Activated CD4-positive, alpha-beta T cell treated with anti-CD3 and anti-CD28 coated beads, Interleukin-2, Interleukin-6, amounts not matched to agents 100 ng/mL and 50 ng/mL, durations not matched to agents 16 hours and 8 hours (primary cell): ENCODE results near the gene CCDC124.
"Not testable (repeated sequence)": the region's sequence is repeated elsewhere in the genome, so short reads cannot be mapped to it uniquely, and the experiment has no call there.

Source experiments
- DNase-seq: peaks from one replicate; pipeline ENCODE4 v3.0.0-alpha.2; 2020

The CCDC124 gene

DNA sequence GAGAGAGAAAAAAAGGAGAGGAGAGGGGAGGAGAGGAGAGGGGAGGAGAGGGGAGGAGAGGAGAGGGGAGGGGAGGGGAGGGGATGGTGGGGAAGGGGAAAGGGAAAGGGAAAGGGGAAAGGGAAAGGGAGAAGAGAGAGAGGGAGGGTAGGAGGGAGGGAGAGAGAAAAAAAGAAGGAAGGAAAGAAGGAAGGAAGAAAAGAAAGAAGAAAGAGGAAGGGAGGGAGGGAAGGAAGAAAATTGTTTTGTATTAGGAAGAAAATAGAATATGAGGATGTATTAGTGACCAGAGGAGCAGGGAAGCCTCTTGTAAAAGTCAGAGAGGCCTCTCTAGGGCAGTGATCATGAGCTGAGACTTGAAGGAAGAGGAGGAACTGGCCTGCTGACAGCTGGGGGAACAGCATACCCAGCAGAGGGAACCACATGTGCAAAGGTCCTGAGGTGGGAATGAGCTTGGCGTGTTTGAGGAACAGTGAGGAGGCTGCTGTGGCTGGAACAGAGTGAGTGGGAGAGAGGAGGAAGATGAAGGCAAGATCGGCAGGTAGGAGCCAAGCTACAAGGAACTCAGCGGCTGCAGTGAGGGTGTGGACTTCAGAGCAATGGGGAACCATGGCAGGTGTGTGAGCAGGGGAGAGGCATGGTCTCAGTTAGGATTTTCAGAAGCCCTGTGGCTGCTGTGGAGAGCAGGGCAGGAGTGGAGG, 24.5 kb downstream of the CCDC124 start:
- DNase-seq, result no peak

DNA sequence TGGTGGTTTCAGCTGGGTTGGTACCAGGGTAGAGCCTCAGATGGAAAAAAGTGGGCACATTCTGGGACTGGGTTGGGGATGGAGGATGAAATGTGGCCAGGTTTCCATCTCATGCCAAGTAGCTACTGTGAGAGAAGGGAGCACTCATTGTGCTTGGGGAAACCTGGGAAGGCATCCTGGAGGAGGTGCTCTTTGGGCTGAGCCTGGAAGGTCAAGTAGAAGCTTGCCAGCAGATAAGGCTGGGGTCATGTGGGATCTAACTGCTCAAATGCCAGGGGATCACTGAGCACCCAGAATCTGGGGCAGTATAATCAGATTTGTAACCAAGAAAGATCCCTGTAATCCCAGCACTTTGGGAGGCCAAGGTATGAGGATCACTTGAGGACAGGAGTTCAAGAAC, 25.1 kb downstream of the CCDC124 start:
- no peak for DNase-seq

DNA sequence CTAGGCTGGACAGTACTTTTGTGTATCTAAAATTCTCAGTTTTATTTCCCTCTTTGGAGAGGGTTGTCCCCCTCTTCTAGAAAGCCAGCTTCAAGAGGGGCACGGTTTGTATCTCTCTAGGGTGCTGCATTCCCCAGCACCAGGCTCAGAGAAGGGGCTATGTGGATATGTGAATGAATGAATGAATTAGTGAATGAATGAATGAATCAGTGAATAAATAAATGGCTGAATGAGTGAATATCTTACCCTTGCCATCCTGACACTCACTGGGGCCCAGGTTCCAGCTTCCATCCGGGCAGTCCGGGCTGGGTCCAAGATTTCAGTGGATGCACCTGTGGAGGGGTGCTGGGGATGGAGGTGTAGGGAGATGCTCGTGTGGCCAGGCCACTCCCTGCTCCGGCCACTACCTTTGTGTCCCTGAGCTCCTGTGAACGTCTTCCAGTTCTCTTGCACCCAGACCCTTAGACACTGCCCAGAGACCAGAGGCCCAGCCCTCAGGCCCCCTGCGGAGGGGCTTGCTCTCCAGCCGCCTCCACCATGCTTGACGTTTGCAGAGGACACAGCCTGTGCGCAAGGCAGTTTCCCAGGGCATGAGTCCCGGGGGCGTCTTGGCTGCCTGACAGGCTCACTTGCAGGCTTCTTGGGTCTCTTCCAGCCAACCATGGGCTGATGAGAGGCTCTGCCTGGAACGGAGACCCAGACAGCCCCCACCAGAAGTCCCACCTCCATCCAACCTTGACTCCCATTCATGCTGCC, 31.3 kb downstream of the CCDC124 start:
- DNase-seq, result no peak

DNA sequence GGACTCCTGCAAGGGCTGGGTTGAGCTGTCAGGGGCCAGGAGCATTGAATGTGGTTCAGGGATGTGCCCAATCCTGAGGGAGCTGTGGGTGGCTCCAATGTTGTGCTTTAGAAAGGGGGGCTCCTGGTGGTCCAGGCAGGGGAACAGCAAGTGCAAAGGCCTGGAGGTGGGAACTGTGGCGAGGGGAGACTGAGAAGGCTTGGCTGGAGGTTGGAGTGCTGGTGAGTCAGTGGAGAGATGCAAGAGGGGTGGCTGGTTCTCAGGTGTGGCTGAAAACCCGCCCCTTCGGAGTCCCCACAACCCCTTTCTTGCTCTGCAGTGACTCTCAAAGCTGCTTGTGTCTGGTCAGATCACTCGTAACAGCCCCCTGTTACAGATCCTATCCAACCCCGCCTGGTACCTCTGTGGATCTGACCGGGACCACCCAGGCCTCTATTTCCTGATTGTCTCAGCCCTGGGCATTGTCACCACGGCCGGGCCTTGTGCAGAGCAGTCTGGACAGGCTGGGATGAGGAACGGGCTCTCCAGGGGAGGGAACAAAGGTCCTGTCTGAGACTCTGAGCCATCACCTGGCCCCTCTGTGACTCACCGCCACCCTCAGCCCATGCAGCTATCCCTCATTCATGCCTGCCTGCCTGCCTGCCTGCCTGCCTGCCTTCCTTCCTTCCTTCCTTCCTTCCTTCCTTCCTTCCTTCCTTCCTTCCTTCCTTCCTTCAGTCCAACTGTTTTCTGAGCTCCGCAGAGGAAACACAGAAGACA, 32.7 kb downstream of the CCDC124 start:
- DNase-seq, result no peak

DNA sequence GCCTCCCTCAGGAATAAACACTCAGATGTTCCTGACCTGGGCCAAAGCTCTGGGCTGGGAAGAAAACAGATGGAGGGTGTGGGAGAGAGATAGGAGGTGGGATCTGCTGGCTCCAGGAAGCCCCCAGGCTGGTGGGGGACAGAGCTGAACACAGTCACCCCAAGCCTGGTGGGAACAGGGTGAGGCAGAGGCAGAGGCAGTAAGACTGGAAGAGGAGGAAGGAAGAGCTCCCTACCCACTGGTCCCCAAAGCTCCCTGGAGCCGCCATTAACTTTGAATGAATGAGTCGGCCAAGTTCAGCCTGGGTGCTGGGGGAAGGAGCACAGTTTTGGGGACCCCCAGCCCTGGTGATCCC, 33.3 kb downstream of the CCDC124 start:
- DNase-seq, result no peak

DNA sequence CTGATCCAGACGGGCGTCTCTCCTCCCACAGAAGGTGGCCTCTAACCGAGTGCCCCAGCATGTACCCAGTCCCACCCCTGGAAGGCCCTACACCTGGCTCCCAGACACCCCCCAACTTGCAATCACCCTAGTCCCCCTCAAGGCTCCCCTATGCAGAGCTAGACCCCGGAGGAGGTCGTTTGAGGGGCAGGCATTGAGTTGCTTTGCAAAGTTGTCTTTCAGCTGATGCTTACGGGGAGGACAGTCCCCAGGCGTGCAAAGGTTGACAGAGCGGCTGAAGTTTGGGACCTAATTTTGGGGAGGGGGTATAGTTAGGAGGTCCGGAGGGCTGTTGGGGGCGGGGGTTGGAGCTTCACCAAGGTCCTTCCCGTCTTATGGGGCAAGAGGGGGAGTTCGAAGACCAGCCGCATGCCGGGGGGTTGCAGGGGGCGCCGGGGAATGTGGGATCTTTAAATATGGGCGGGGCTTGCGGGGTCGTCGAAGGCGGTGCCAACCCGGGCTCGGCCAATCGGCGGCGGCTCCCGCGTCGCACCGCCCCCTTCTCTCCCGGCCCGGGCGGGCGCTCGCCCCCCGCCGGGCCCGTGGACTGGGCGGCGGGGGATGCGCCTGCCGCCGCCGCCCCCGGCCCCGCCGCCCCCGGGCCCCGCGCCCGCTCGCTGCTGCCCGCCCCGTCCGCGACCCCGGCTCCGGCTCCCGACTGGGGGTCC, 33.9 kb downstream of the CCDC124 start, which contains the start of gene KCNN1:
Gene KCNN1 (plus strand): TSS at position 558 of the 707 bp plus-strand sequence. CDS start 6,782 bp downstream, outside the sequence.
- DNase-seq, result no peak

DNA sequence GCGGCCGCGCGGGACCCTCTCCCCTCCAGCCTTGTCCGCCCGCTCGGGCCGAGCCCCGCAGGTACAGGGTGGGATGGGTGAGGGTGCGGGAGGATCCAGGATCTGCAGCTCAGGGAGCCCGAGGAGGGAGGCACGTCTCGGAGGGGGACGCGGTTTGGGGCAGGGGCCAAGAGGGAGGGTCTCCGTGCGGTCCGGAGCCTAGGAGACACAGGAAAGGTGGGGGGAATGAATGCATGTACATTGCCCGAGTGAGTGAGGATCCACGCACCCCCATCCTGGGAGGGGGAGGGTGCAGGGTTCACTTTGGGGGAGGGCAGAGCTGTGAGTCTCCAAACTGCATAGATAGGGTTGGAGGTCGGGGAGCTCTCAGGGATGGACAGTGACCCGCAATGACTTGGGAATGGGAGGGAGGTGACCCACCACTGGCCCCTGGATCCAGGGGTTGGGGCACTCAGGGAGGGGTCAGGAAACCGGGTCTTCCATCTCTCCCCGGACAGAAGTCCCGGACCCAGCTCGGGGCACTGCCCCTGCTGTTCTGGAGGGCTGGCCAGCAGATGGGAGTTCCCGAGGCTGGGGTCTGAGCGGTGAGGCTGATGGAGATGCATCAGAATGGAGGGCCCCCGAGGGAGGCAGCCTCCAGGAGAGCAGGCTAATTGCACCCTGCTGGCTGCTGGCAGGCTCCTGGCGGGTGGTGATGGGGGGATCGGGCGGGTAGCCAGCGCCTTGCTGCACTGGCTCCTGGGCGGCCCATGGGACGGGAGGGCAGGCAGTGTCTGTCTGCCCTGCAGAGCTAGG, 34.6 kb downstream of the CCDC124 start:
- DNase-seq, result no peak

DNA sequence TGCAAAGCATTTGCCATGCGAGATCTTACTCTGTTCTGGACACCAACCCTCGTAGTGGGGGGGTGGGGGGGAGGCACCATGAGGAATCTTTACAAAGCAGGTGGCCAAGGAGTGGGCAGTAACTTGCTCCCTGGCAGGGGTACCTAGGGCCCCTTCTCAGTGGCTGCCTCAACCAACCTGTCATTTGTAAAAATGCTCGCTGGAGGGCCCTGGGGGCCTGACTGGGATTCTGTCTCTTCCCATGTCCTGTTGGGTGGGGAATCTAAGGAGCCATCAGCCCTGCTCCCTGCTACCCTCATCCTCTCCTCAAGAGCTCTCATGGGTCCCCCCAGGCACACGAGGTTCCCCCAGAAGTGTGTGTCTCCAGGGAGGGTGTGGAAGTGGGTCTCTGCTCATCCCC, 35.5 kb downstream of the CCDC124 start:
- no peak for DNase-seq

DNA sequence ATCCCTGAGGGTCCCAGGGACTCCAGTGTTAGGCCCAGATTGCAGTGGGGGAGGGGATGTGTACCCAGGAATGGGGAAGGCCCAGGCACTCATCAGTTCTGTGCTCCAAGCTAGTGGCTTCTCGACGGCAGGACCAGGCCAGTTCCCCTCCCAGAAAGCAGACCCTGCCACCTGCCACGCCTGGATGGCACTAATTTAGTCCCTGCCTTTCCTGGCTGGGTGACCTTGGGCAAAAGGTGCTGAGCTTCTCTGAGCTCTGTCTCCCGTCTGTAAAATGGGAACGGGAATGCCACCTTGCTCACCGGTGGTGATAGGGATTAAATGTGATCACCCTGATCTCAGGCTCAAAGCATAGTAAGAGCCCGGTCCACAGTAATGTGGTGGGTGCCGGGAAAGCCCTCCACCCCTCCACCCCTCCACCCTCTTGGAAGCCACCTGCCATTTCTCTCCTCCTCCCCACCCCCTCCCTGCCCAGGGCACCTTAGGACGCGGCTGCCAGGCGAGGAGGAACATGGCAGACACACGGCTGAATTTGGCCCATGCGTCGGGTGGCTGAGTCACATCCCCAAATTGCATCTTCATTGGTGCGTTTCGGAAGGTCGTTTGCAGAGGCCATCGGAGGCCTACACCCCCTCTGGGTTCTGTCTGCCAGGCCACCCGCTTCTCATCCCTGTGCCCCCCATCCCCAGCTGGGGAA, 36.4 kb downstream of the CCDC124 start:
- DNase-seq, result no peak

DNA sequence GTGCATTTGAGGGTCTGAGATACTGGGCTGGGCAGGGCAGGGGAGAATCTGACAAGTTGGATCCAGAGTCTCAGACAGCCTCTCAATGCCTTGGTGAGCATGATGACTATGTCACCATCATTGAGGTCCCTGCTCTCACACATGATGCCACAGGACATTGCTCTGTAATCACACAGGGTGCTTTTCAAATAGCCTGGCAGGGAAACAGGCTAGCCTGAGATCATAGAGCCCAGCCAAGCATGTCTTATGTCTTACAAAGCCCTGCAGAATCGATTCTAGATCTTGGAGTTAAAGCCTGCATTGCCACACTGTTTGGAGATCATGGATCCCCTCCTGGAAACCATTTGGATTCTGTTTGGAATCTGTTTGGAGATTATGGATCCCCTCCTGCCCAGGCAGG, 39.4 kb downstream of the CCDC124 start:
- no peak for DNase-seq

DNA sequence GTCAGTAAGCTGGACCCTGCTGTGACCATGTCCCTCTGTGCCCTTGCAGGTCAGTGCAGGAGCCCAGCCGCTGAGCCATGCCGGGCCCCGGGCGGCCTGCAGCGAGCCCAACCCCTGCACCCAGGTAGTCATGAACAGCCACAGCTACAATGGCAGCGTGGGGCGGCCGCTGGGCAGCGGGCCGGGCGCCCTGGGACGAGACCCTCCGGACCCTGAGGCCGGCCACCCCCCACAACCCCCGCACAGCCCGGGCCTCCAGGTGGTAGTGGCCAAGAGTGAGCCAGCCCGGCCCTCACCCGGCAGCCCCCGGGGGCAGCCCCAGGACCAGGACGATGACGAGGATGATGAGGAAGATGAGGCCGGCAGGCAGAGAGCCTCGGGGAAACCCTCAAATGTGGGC, 40.9 kb downstream of the CCDC124 start:
- DNase-seq, result no peak

DNA sequence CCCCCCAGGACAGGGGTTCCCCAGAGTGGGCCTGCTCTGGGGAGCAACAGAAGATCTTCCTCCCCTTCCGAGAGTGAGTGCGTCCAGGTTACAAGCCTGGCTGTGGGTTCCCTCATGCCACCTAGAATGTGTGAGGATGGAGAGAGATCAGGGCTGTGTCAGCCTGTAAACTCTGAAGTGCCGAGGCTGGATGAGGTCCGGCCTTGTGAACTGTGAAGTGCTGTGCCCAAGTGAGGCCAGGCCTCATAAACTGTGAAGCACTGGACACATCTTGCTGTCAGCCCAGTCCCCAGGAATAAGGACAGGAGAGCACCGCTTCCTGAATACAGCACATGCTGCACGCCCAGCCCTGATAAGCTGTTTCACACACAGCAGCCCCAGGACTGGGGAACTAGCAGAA, 41.7 kb downstream of the CCDC124 start:
- DNase-seq, result no peak

DNA sequence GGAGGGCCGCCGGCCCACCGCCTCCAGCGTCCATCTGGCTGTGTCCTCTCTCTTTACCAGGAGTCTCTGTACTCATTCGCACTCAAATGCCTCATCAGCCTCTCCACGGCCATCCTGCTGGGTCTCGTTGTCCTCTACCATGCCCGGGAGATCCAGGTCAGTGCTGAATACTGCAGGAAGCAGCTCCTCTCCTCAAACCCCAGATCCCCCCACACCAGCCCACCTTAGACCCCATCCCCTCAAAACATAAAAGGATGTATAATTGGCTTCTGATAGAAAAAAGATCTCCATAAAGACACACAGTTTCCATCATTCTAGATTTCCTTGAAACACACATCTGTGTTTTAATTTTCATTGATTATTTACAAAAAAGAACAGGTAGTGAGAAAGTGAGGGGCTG, 42.2 kb downstream of the CCDC124 start:
- no peak for DNase-seq

DNA sequence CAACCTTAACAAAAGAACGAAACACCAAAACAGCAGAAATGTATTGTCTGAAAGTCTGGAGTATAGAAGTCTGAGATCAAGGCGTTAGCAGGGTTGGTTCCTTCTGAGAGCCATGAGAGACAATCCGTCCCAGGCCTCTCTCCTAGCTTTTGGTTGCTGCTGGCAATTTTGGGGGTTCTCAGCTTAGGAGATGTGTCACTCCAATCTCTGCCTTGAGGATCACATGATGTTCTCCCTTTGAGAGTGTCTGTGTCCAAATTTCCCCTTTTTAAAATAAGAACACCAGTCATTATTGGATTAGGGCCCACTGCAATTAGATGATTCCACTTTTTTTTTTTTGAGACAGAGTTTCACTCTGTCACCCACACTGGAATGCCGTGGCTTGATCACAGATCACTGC, 44.2 kb downstream of the CCDC124 start:
- no peak for DNase-seq

DNA sequence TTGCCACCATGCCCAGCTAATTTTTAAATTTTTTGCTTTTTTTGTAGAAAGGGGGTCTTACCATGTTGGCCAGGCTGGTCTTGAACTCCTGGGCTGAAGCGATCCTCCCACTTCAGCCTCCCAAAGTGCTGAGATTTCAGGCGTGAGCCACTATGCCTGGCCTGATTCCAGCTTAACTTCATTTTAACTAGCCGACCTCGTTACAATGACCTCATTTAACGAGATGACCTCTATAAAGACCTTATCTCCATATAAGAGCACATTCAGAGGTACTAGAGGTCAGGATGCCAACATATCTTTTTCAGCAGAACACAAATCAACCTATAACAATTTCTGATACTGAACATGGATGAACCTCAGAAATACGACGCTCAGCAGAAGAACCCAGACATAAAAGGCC, 44.7 kb downstream of the CCDC124 start:
- DNase-seq, result no peak

DNA sequence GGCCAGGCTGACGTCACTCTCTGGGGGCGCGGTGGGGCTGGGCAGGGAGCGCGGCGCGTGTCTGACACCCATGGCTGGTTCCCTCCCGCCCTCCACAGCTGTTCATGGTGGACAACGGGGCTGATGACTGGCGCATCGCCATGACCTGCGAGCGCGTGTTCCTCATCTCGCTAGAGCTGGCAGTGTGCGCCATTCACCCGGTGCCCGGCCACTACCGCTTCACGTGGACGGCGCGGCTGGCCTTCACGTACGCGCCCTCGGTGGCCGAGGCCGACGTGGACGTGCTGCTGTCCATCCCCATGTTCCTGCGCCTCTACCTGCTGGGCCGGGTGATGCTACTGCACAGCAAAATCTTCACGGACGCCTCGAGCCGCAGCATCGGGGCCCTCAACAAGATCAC, 48.8 kb downstream of the CCDC124 start:
- no peak for DNase-seq

DNA sequence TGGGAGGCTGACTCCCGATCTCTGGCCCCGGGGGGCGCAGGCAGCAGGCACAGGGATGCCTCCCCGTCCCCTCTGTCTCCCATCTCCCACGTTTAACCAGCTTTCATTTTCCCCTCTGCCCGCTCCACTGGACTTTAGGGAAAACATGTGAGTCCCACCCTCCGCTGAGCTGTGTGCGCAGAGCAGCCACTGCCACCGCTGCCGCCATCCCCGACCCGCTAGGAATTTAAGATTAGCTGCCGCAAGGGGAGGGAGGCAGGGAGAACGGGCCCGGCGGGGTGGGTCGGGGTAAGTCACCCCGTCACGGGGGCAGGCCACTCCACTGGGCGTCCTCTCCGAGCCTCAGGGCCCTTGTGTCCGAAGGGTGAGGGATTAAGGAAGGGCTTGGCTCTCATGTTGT, 49.6 kb downstream of the CCDC124 start:
- DNase-seq, result no peak

DNA sequence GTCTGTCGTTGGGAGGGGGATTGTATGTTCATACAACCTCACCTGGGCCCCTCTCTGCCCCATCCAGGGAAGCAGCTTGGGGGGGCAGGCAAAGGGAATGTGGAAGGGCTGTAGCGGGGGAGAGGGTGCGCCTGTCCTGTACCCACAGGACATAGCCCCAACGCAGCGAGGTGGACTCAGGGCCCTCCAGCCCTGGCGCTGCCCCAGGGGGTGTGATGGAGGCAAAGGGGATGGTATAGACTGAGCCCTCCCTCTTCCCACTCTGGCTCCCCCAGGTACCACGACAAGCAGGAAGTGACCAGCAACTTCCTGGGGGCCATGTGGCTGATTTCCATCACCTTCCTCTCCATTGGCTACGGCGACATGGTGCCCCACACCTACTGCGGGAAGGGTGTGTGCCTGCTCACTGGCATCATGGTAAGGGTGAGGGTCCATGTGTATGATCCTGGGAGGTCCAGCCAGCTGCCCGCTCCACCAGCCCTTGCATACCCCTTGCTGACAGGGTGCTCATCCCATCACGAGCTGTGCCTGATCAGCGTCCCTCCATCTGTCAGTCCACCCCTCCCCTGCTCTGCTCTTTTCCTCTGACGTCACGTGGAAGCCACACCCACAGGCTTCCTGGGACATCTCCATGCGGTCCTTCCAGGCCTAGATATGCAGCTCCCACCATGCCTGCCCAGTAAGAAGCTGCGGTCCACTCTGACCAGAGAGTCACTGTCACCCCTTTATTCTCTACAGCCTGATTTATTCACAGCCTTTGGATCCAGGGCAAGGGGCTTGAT, 52.4 kb downstream of the CCDC124 start:
- DNase-seq, result no peak

DNA sequence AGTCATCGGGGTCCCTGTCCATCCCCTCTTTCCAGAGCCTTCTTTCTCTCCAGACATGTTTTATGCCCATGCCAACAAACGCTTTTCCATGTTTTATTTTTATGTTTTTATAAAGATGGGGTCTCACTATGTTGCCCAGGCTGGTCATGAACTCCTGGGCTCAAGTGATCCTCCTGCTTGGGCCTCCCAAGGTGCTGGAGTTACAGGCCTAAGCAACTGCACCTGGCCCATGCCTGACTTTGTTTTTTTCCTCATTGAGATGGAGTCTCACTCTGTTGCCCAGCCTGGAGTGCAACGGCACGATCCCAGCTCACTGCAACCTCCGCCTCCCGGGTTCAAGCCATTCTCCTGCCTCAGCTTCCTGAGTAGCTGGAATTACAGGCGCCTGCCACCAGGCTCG, 53.8 kb downstream of the CCDC124 start:
- DNase-seq, result not testable (repeated sequence)

DNA sequence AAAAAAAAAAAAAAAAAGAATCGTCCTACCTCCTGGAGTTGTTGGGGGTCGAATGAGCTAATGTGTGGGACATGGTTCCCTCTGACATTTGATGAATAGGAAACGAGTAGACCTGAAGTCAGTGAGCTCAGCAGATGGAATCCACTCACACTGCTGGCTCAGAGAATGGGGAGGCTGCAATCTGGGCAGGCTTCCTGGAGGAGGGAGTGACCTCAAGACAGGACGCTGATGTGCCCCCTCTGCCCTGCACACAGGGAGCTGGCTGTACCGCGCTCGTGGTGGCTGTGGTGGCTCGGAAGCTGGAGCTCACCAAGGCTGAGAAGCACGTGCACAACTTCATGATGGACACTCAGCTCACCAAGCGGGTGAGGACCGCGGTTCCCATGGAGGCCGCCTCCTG, 55.3 kb downstream of the CCDC124 start:
- no peak for DNase-seq
